Measurements from ENCODE around the gene GPC6.

Gene GPC6

GRCh38 chr13:94248454-94249228 lies 1022.0 kb downstream of the GPC6 start:
- Histone ChIP-seq H4K5ac (ENCODE audit: low read length) (no peak overlapping the region), H3K27me3 (ENCODE audit: insufficient read depth, low read length, poor library complexity) (no peaks in the 10 kb centered on the region), H3K4ac (ENCODE audit: low read depth, low read length) (no peak overlapping the region), H3K9ac (ENCODE audit: low read length) (no peak overlapping the region), H3K23ac (ENCODE audit: low read length) (no peak overlapping the region), H3K4me2 (ENCODE audit: low read length) (no peak overlapping the region), H3K4me1 (ENCODE audit: control insufficient read depth, low read depth, low read length) (peaks cover 3% of the 10 kb centered on the region), H4K8ac (ENCODE audit: low read depth, low read length) (no peak overlapping the region), H3K79me2 (ENCODE audit: control insufficient read depth, insufficient read depth, low read length) (no peaks in the 10 kb centered on the region), H3K27ac (ENCODE audit: low read depth, low read length) (no peak overlapping the region), H3K79me1 (ENCODE audit: low read length) (no peaks in the 10 kb centered on the region), H2AK5ac (ENCODE audit: low read length) (no peak overlapping the region), H3K18ac (ENCODE audit: low read length) (no peak overlapping the region), H2BK120ac (ENCODE audit: low read depth, low read length) (no peak overlapping the region), H3K56ac (ENCODE audit: low read length) (no peak overlapping the region), H3K4me3 (ENCODE audit: low read length) (no peak overlapping the region), H2BK15ac (replicated peaks; ENCODE audit: low read depth) (no peak overlapping the region), H2BK5ac (ENCODE audit: low read length) (no peak overlapping the region), H3K36me3 (ENCODE audit: control insufficient read depth, insufficient read depth, low read length) (no peaks in the 10 kb centered on the region)
- WGBS (ENCODE audit: extremely low coverage, insufficient coverage, low lambda C conversion rate): no CpG with 5 or more reads among the region's 2 CpGs
- peak; percentile 44 for DNase-seq

GRCh38 chr13:94249512-94249911 lies 1022.9 kb downstream of the GPC6 start:
- H3K9ac ChIP-seq (ENCODE audit: low read length): no peak overlapping the region
- no peak overlapping the region for H2BK5ac ChIP-seq (ENCODE audit: low read length)
- H3K79me2 ChIP-seq (ENCODE audit: control insufficient read depth, insufficient read depth, low read length): no peaks in the 10 kb centered on the region
- no CpG with 5 or more reads among the region's 1 CpG for WGBS (ENCODE audit: extremely low coverage, insufficient coverage, low lambda C conversion rate)
- H4K8ac ChIP-seq (ENCODE audit: low read depth, low read length): no peak overlapping the region
- no peak overlapping the region for H3K4ac ChIP-seq (ENCODE audit: low read depth, low read length)
- no peak overlapping the region for H3K4me3 ChIP-seq (ENCODE audit: low read length)
- H3K36me3 ChIP-seq (ENCODE audit: control insufficient read depth, insufficient read depth, low read length): no peaks in the 10 kb centered on the region
- no peaks in the 10 kb centered on the region for H3K27me3 ChIP-seq (ENCODE audit: insufficient read depth, low read length, poor library complexity)
- no peak overlapping the region for H3K18ac ChIP-seq (ENCODE audit: low read length)
- peak; percentile 93 for DNase-seq
- H3K56ac ChIP-seq (ENCODE audit: low read length): no peak overlapping the region
- no peak overlapping the region for H2BK15ac ChIP-seq (replicated peaks; ENCODE audit: low read depth)
- H3K4me1 ChIP-seq (ENCODE audit: control insufficient read depth, low read depth, low read length): peaks cover 3% of the 10 kb centered on the region
- H3K4me2 ChIP-seq (ENCODE audit: low read length): no peak overlapping the region
- H3K27ac ChIP-seq (ENCODE audit: low read depth, low read length): no peak overlapping the region
- no peak overlapping the region for H4K5ac ChIP-seq (ENCODE audit: low read length)
- H3K79me1 ChIP-seq (ENCODE audit: low read length): no peaks in the 10 kb centered on the region
- no peak overlapping the region for H3K23ac ChIP-seq (ENCODE audit: low read length)
- H2AK5ac ChIP-seq (ENCODE audit: low read length): no peak overlapping the region
- H2BK120ac ChIP-seq (ENCODE audit: low read depth, low read length): no peak overlapping the region

- no peak overlapping the region for H3K4me2 ChIP-seq (ENCODE audit: low read length)
- no peak overlapping the region for H2BK15ac ChIP-seq (replicated peaks; ENCODE audit: low read depth)
- no peak overlapping the region for H3K23ac ChIP-seq (ENCODE audit: low read length)
- H3K18ac ChIP-seq (ENCODE audit: low read length): no peak overlapping the region
- no peak overlapping the region for H3K9ac ChIP-seq (ENCODE audit: low read length)
- WGBS (ENCODE audit: extremely low coverage, insufficient coverage, low lambda C conversion rate): no CpG with 5 or more reads among the region's 9 CpGs
- H2AK5ac ChIP-seq (ENCODE audit: low read length): no peak overlapping the region
- H3K4ac ChIP-seq (ENCODE audit: low read depth, low read length): no peak overlapping the region
- peaks cover 3% of the 10 kb centered on the region for H3K4me1 ChIP-seq (ENCODE audit: control insufficient read depth, low read depth, low read length)
- H3K79me2 ChIP-seq (ENCODE audit: control insufficient read depth, insufficient read depth, low read length): no peaks in the 10 kb centered on the region
- no peak overlapping the region for H3K27ac ChIP-seq (ENCODE audit: low read depth, low read length)
- no peak overlapping the region for H4K5ac ChIP-seq (ENCODE audit: low read length)
- no peak overlapping the region for H2BK5ac ChIP-seq (ENCODE audit: low read length)
- H4K8ac ChIP-seq (ENCODE audit: low read depth, low read length): no peak overlapping the region
- H3K79me1 ChIP-seq (ENCODE audit: low read length): no peaks in the 10 kb centered on the region
- H3K4me3 ChIP-seq (ENCODE audit: low read length): no peak overlapping the region
- no peak for DNase-seq
- H3K27me3 ChIP-seq (ENCODE audit: insufficient read depth, low read length, poor library complexity): no peaks in the 10 kb centered on the region
- H3K36me3 ChIP-seq (ENCODE audit: control insufficient read depth, insufficient read depth, low read length): no peaks in the 10 kb centered on the region
- H2BK120ac ChIP-seq (ENCODE audit: low read depth, low read length): no peak overlapping the region
- no peak overlapping the region for H3K56ac ChIP-seq (ENCODE audit: low read length)
Measured at GRCh38 chr13:94251831-94252608, 1025.4 kb downstream of the GPC6 start.

GRCh38 chr13:94254737-94255136 lies 1028.1 kb downstream of the GPC6 start:
- no peaks in the 10 kb centered on the region for H3K79me1 ChIP-seq (ENCODE audit: low read length)
- no peak overlapping the region for H4K8ac ChIP-seq (ENCODE audit: low read depth, low read length)
- H2BK5ac ChIP-seq (ENCODE audit: low read length): no peak overlapping the region
- H4K5ac ChIP-seq (ENCODE audit: low read length): no peak overlapping the region
- no peak overlapping the region for H3K4me3 ChIP-seq (ENCODE audit: low read length)
- H3K23ac ChIP-seq (ENCODE audit: low read length): no peak overlapping the region
- H2AK5ac ChIP-seq (ENCODE audit: low read length): no peak overlapping the region
- H2BK120ac ChIP-seq (ENCODE audit: low read depth, low read length): no peak overlapping the region
- no peak for DNase-seq
- no peaks in the 10 kb centered on the region for H3K4me1 ChIP-seq (ENCODE audit: control insufficient read depth, low read depth, low read length)
- H3K36me3 ChIP-seq (ENCODE audit: control insufficient read depth, insufficient read depth, low read length): no peaks in the 10 kb centered on the region
- no peak overlapping the region for H3K4ac ChIP-seq (ENCODE audit: low read depth, low read length)
- no peak overlapping the region for H3K27ac ChIP-seq (ENCODE audit: low read depth, low read length)
- no peaks in the 10 kb centered on the region for H3K27me3 ChIP-seq (ENCODE audit: insufficient read depth, low read length, poor library complexity)
- H3K9ac ChIP-seq (ENCODE audit: low read length): no peak overlapping the region
- H3K4me2 ChIP-seq (ENCODE audit: low read length): no peak overlapping the region
- no peak overlapping the region for H2BK15ac ChIP-seq (replicated peaks; ENCODE audit: low read depth)
- no peak overlapping the region for H3K56ac ChIP-seq (ENCODE audit: low read length)
- no peaks in the 10 kb centered on the region for H3K79me2 ChIP-seq (ENCODE audit: control insufficient read depth, insufficient read depth, low read length)
- H3K18ac ChIP-seq (ENCODE audit: low read length): no peak overlapping the region

GRCh38 chr13:94256721-94257120 lies 1030.1 kb downstream of the GPC6 start:
- Histone ChIP-seq H3K27ac (ENCODE audit: low read depth, low read length) (no peak overlapping the region), H4K5ac (ENCODE audit: low read length) (no peak overlapping the region), H3K4ac (ENCODE audit: low read depth, low read length) (no peak overlapping the region), H2BK15ac (replicated peaks; ENCODE audit: low read depth) (no peak overlapping the region), H3K79me2 (ENCODE audit: control insufficient read depth, insufficient read depth, low read length) (no peaks in the 10 kb centered on the region), H3K79me1 (ENCODE audit: low read length) (no peaks in the 10 kb centered on the region), H3K56ac (ENCODE audit: low read length) (no peak overlapping the region), H2BK120ac (ENCODE audit: low read depth, low read length) (no peak overlapping the region), H3K23ac (ENCODE audit: low read length) (no peak overlapping the region), H3K27me3 (ENCODE audit: insufficient read depth, low read length, poor library complexity) (no peaks in the 10 kb centered on the region), H3K4me2 (ENCODE audit: low read length) (no peak overlapping the region), H3K4me1 (ENCODE audit: control insufficient read depth, low read depth, low read length) (no peaks in the 10 kb centered on the region), H2BK5ac (ENCODE audit: low read length) (no peak overlapping the region), H2AK5ac (ENCODE audit: low read length) (no peak overlapping the region), H3K9ac (ENCODE audit: low read length) (no peak overlapping the region), H4K8ac (ENCODE audit: low read depth, low read length) (no peak overlapping the region), H3K18ac (ENCODE audit: low read length) (no peak overlapping the region), H3K36me3 (ENCODE audit: control insufficient read depth, insufficient read depth, low read length) (no peaks in the 10 kb centered on the region), H3K4me3 (ENCODE audit: low read length) (no peak overlapping the region)
- DNase-seq: no peak
- WGBS (ENCODE audit: extremely low coverage, insufficient coverage, low lambda C conversion rate): no CpG with 5 or more reads among the region's 1 CpG

Data from mesendoderm (in vitro differentiated cells).